ENCODE results near the gene MAPKAP1. TPM values are rescaled to one million over a fixed set of nuclear protein-coding genes. Genes with fewer than 3 reads are reported as not detected.
"Not testable (repeated sequence)": the region's sequence is repeated elsewhere in the genome, so short reads cannot be mapped to it uniquely, and the experiment has no call there.

Gene MAPKAP1
- total RNA-seq, 2 experiments from 2014 or later: 55.3 to 57.9 TPM

GRCh38 chr9:125591245-125591644 is 115.8 kb downstream of the MAPKAP1 start:
- POLR2A ChIA-PET: interaction anchor here (0.6 kb wide), 1 partner anchor 172 kb away, joined by 5 read pairs; no protein-coding TSS in a partner anchor
- CTCF ChIA-PET: no interaction called here
- H3K27me3 Mint-ChIP-seq: no peaks in the 10 kb centered on the region

GRCh38 chr9:125589287-125589686 is 117.7 kb downstream of the MAPKAP1 start:
- H3K9me3 Mint-ChIP-seq: no peaks in the 10 kb centered on the region

More at GRCh38 chr9:125591245-125591644, 115.8 kb downstream of the MAPKAP1 start:
- no peak overlapping the region for H3K4me3 Mint-ChIP-seq
- intact Hi-C loops (cut with micrococcal nuclease): no loop called here
- peaks cover 32% of the 10 kb centered on the region for H3K4me1 Mint-ChIP-seq (ENCODE audit: low read depth)
- H3K36me3 Mint-ChIP-seq: peaks cover 9% of the 10 kb centered on the region
- DNase-seq: no peak
- no peak overlapping the region for H3K27ac Mint-ChIP-seq
- no peaks in the 10 kb centered on the region for H3K9me3 Mint-ChIP-seq

GRCh38 chr9:125587819-125588460 is 119.1 kb downstream of the MAPKAP1 start:
- Mint-ChIP-seq H3K27me3 (no peaks in the 10 kb centered on the region), H3K4me1 (ENCODE audit: low read depth) (peaks cover 28% of the 10 kb centered on the region), H3K27ac (no peak overlapping the region), H3K4me3 (no peak overlapping the region), H3K9me3 (no peaks in the 10 kb centered on the region), H3K36me3 (peaks cover 14% of the 10 kb centered on the region)
- no peak for DNase-seq
- POLR2A ChIA-PET: no interaction called here
- intact Hi-C loops (cut with micrococcal nuclease): no loop called here
- CTCF ChIA-PET: no interaction called here

More at GRCh38 chr9:125589287-125589686, 117.7 kb downstream of the MAPKAP1 start:
- H3K36me3 Mint-ChIP-seq: peaks cover 8% of the 10 kb centered on the region
- intact Hi-C loops (cut with micrococcal nuclease): no loop called here
- peaks cover 28% of the 10 kb centered on the region for H3K4me1 Mint-ChIP-seq (ENCODE audit: low read depth)
- H3K27ac Mint-ChIP-seq: no peak overlapping the region
- H3K27me3 Mint-ChIP-seq: no peaks in the 10 kb centered on the region
- no peak for DNase-seq
- ChIA-PET POLR2A (no interaction called here), CTCF (no interaction called here)
- H3K4me3 Mint-ChIP-seq: no peak overlapping the region

GRCh38 chr9:125586172-125586511 is 120.9 kb downstream of the MAPKAP1 start:
- H3K4me1 Mint-ChIP-seq (ENCODE audit: low read depth): peaks cover 26% of the 10 kb centered on the region
- H3K4me3 Mint-ChIP-seq: no peak overlapping the region
- ChIA-PET POLR2A (no interaction called here), CTCF (no interaction called here)
- no peak overlapping the region for H3K27ac Mint-ChIP-seq
- DNase-seq: no peak
- H3K9me3 Mint-ChIP-seq: no peaks in the 10 kb centered on the region
- H3K36me3 Mint-ChIP-seq: peaks cover 25% of the 10 kb centered on the region
- no peaks in the 10 kb centered on the region for H3K27me3 Mint-ChIP-seq
- intact Hi-C loops (cut with micrococcal nuclease): no loop called here

- DNase-seq: no peak
- Mint-ChIP-seq H3K36me3 (peaks cover 29% of the 10 kb centered on the region), H3K27me3 (no peaks in the 10 kb centered on the region), H3K9me3 (peaks cover 2% of the 10 kb centered on the region), H3K27ac (no peak overlapping the region), H3K4me3 (no peak overlapping the region), H3K4me1 (ENCODE audit: low read depth) (peaks cover 25% of the 10 kb centered on the region)
- POLR2A ChIA-PET: no interaction called here
- CTCF ChIA-PET: no interaction called here
- intact Hi-C loops (cut with micrococcal nuclease): no loop called here
These were observed 121.4 kb downstream of the MAPKAP1 start for GRCh38 chr9:125585503-125586171.

GRCh38 chr9:125580701-125581286 is 126.2 kb downstream of the MAPKAP1 start:
- Mint-ChIP-seq H3K27ac (no peak overlapping the region), H3K27me3 (no peaks in the 10 kb centered on the region), H3K4me1 (ENCODE audit: low read depth) (no peaks in the 10 kb centered on the region), H3K36me3 (peaks cover 51% of the 10 kb centered on the region), H3K9me3 (peaks cover 16% of the 10 kb centered on the region), H3K4me3 (no peak overlapping the region)
- DNase-seq: no peak
- CTCF ChIA-PET: interaction anchor here (0.9 to 2.5 kb wide), 2 partner anchors 22 to 173 kb away, joined by 3 to 7 read pairs; no protein-coding TSS in a partner anchor
- intact Hi-C loops (cut with micrococcal nuclease): no loop called here
- POLR2A ChIA-PET: no interaction called here

GRCh38 chr9:125579030-125579932 is 127.7 kb downstream of the MAPKAP1 start:
- intact Hi-C loops (cut with micrococcal nuclease): no loop called here
- ChIA-PET CTCF (no interaction called here), POLR2A (no interaction called here)
- Mint-ChIP-seq H3K9me3 (peaks cover 18% of the 10 kb centered on the region), H3K4me3 (no peak overlapping the region), H3K36me3 (peaks cover 51% of the 10 kb centered on the region), H3K27ac (no peak overlapping the region), H3K4me1 (ENCODE audit: low read depth) (no peaks in the 10 kb centered on the region), H3K27me3 (no peaks in the 10 kb centered on the region)
- no peak for DNase-seq

- H3K4me1 Mint-ChIP-seq (ENCODE audit: low read depth): no peaks in the 10 kb centered on the region
- H3K36me3 Mint-ChIP-seq: peaks cover 39% of the 10 kb centered on the region
- DNase-seq: no peak
- no peak overlapping the region for H3K4me3 Mint-ChIP-seq
- H3K27ac Mint-ChIP-seq: no peak overlapping the region
- H3K9me3 Mint-ChIP-seq: peaks cover 36% of the 10 kb centered on the region
- no peaks in the 10 kb centered on the region for H3K27me3 Mint-ChIP-seq
- intact Hi-C loops (cut with micrococcal nuclease): no loop called here
- CTCF ChIA-PET: no interaction called here
- POLR2A ChIA-PET: no interaction called here
These were observed 132.7 kb downstream of the MAPKAP1 start for GRCh38 chr9:125574126-125574877.

GRCh38 chr9:125572461-125572860 is 134.5 kb downstream of the MAPKAP1 start:
- H3K27me3 Mint-ChIP-seq; intact Hi-C loops (cut with micrococcal nuclease); H3K4me1 Mint-ChIP-seq (ENCODE audit: low read depth); POLR2A ChIA-PET; H3K4me3 Mint-ChIP-seq; CTCF ChIA-PET; H3K27ac Mint-ChIP-seq; DNase-seq: not testable (repeated sequence)
- Mint-ChIP-seq H3K36me3 (peaks cover 37% of the 10 kb centered on the region), H3K9me3 (peaks cover 36% of the 10 kb centered on the region)

- DNase-seq; H3K4me1 Mint-ChIP-seq (ENCODE audit: low read depth); H3K4me3 Mint-ChIP-seq; H3K27ac Mint-ChIP-seq; H3K27me3 Mint-ChIP-seq; intact Hi-C loops (cut with micrococcal nuclease); POLR2A ChIA-PET: not testable (repeated sequence)
- CTCF ChIA-PET: interaction anchor here (1.5 kb wide), 1 partner anchor 13 kb away, joined by 4 read pairs; no protein-coding TSS in a partner anchor
- Mint-ChIP-seq H3K9me3 (peaks cover 36% of the 10 kb centered on the region), H3K36me3 (peaks cover 37% of the 10 kb centered on the region)
These were observed 135.2 kb downstream of the MAPKAP1 start for GRCh38 chr9:125571824-125572223.

GRCh38 chr9:125570246-125570645 is 136.8 kb downstream of the MAPKAP1 start:
- H3K36me3 Mint-ChIP-seq: peaks cover 27% of the 10 kb centered on the region
- CTCF ChIA-PET: interaction anchor here (3.6 kb wide), 1 partner anchor 12 kb away, joined by 21 read pairs; no protein-coding TSS in a partner anchor

More at GRCh38 chr9:125570246-125570645, 136.8 kb downstream of the MAPKAP1 start:
- H3K9me3 Mint-ChIP-seq: peaks cover 27% of the 10 kb centered on the region
- no peak overlapping the region for H3K27ac Mint-ChIP-seq
- POLR2A ChIA-PET: no interaction called here
- no peak for DNase-seq
- intact Hi-C loops (cut with micrococcal nuclease): no loop called here
- no peak overlapping the region for H3K4me3 Mint-ChIP-seq
- H3K4me1 Mint-ChIP-seq (ENCODE audit: low read depth): no peaks in the 10 kb centered on the region
- no peaks in the 10 kb centered on the region for H3K27me3 Mint-ChIP-seq

Data from activated CD4-positive, alpha-beta memory T cell treated with anti-CD3 and anti-CD28 coated beads for 36 hours (primary cell).